Prostate gland (tissue), 2 donors: Measurements from ENCODE around the gene PDLIM3. TPM values are rescaled to one million over a fixed set of nuclear protein-coding genes. Genes with fewer than 3 reads are reported as not detected.

Experiments used
- DNase-seq: peaks from one replicate; pipeline ENCODE4 v3.0.0-alpha.2; 2019; ENCODE audit warnings: low spot score
- H3K27ac ChIP-seq, 2 donors: fragments of 200-600 bp; sonication (generic); 2 replicates each; pipeline ENCODE4 v1.5.1; 2017 to 2019
- H3K27me3 ChIP-seq: fragments of 200-600 bp; sonication (generic); replicated peaks from 2 replicates; pipeline ENCODE4 v1.5.1; 2019; ENCODE audit not compliant: insufficient read depth
- H3K36me3 ChIP-seq, 2 donors: fragments of 200-600 bp; sonication (generic); 1 replicate in 1 of 2; 2 replicates in 1 of 2; pipeline versions ENCODE4 v1.5.1 to v1.8.1; 2017 to 2019
- H3K4me1 ChIP-seq: fragments of 200-600 bp; sonication (generic); replicated peaks from 2 replicates; pipeline ENCODE4 v1.5.1; 2019
- H3K4me3 ChIP-seq, 2 donors: fragments of 200-600 bp; sonication (generic); 2 replicates each; pipeline ENCODE4 v1.5.1; 2017 to 2019
- H3K9me3 ChIP-seq: fragments of 200-600 bp; sonication (generic); 2 replicates; pipeline ENCODE4 v1.5.1; 2017
- CTCF ChIP-seq, 4 experiments: fragments of 200-600 bp in 2 of 4; fragments of 450-650 bp in 2 of 4; sonication (generic) in 2 of 4; IDR thresholded peaks; 1 replicate in 3 of 4; 2 replicates in 1 of 4; pipeline ENCODE4 v1.5.1; 2016 to 2019; ENCODE audit warnings: antibody characterized with exemption in 4 of 4, mild to moderate bottlenecking in 2 of 4, moderate library complexity in 2 of 4
- POLR2A ChIP-seq: fragments of 450-650 bp; IDR thresholded peaks from one replicate; pipeline ENCODE4 v1.6.1; 2016; ENCODE audit warnings: antibody characterized with exemption, mild to moderate bottlenecking
- POLR2AphosphoS5 ChIP-seq: sonication (generic); formaldehyde crosslinking; IDR thresholded peaks from one replicate; pipeline ENCODE4 v1.6.1; 2017; ENCODE audit warnings: antibody characterized with exemption
- WGBS: methylation state at CpG from one replicate; pipeline ENCODE4 v1.1.5; 2018; 5-methylcytosine and 5-hydroxymethylcytosine counted together
- intact Hi-C: fragments of 100-400 bp; cut with DNase I; formaldehyde crosslinking; loops from one replicate; pipeline ENCODE4 v1.14.2; 2022
- total RNA-seq, 2 donors: library from RNA; depleted of rRNA; stranded (reverse); fragments of >200 nt; gene quantifications; one replicate each; pipeline ENCODE4 v1.1.0, GENCODE V29; 2016

PDLIM3 gene
- total RNA-seq, 2 donors from 2014 or later = 78.7 to 139 TPM

GRCh38 chr4:185508181-185508580, 27.1 kb downstream of the PDLIM3 start:
- Histone ChIP-seq H3K4me3 (no peak overlapping the region), H3K27ac (no peak overlapping the region), H3K36me3 (no peaks in the 10 kb centered on the region), H3K9me3 (no peaks in the 10 kb centered on the region), H3K4me1 (no peaks in the 10 kb centered on the region), H3K27me3 (no peaks in the 10 kb centered on the region)
- DNase-seq = peak; percentile 18
- intact Hi-C loops = loop anchor here (5.0 kb wide), 1 partner anchor 36 kb away; the partner anchor contains the start of gene CCDC110
- TF ChIP-seq CTCF (IDR thresholded peaks at IDR 0.05) = no peak
- TF ChIP-seq POLR2AphosphoS5 = peak; percentile 41
- WGBS = 29% methylated on average over 4 of the region's 4 CpGs

GRCh38 chr4:185506422-185506821, 28.9 kb downstream of the PDLIM3 start:
- H3K36me3 ChIP-seq = no peaks in the 10 kb centered on the region
- no peak for DNase-seq
- H3K27ac ChIP-seq = no peak overlapping the region
- no peaks in the 10 kb centered on the region for H3K27me3 ChIP-seq
- TF ChIP-seq POLR2AphosphoS5 = no peak
- TF ChIP-seq POLR2A = no peak
- no peak for TF ChIP-seq CTCF (IDR thresholded peaks at IDR 0.05)
- no peak overlapping the region for H3K4me3 ChIP-seq
- no peaks in the 10 kb centered on the region for H3K4me1 ChIP-seq
- intact Hi-C loops = loop anchor here (5.0 kb wide), 1 partner anchor 34 kb away; the partner anchor contains the start of gene CCDC110
- H3K9me3 ChIP-seq = no peaks in the 10 kb centered on the region
- WGBS = 93% methylated on average over 20 of the region's 20 CpGs

- Histone ChIP-seq H3K4me3 (peak overlapping the region in 1 of 2 donors; percentile 1), H3K27ac (peak overlapping the region; percentile 26 to 49), H3K4me1 (no peaks in the 10 kb centered on the region), H3K9me3 (no peaks in the 10 kb centered on the region), H3K27me3 (no peaks in the 10 kb centered on the region), H3K36me3 (no peaks in the 10 kb centered on the region)
- intact Hi-C loops = loop anchor here (5.0 kb wide), 1 partner anchor 32 kb away; the partner anchor contains the start of gene CCDC110
- TF ChIP-seq POLR2A (no peak), POLR2AphosphoS5 (peak; percentile 77), CTCF (IDR thresholded peaks at IDR 0.05) (no peak)
- peak; percentile 35 for DNase-seq
- 31% methylated on average over 21 of the region's 21 CpGs for WGBS
Measured at GRCh38 chr4:185504098-185505047, 30.9 kb downstream of the PDLIM3 start.

GRCh38 chr4:185502386-185502785, 32.9 kb downstream of the PDLIM3 start:
- Histone ChIP-seq H3K27ac (no peak overlapping the region), H3K27me3 (no peaks in the 10 kb centered on the region), H3K4me3 (no peak overlapping the region), H3K36me3 (no peaks in the 10 kb centered on the region), H3K4me1 (no peaks in the 10 kb centered on the region), H3K9me3 (no peaks in the 10 kb centered on the region)
- TF ChIP-seq POLR2AphosphoS5 (no peak), POLR2A (no peak), CTCF (IDR thresholded peaks at IDR 0.05) (no peak)
- intact Hi-C loops = no loop called here
- no peak for DNase-seq
- 96% methylated on average over 11 of the region's 11 CpGs for WGBS
